Transverse colon (tissue), 4 donors: ENCODE results near the gene GNAQ.

ENCODE experiments used
- EP300 ChIP-seq: sonication (generic); formaldehyde crosslinking; IDR thresholded peaks from one replicate; pipeline ENCODE4 v1.6.1; 2017; ENCODE audit warnings: antibody characterized with exemption, low read depth
- POLR2A ChIP-seq: fragments of 450-650 bp; IDR thresholded peaks from one replicate; pipeline ENCODE4 v1.6.1; 2016; ENCODE audit warnings: antibody characterized with exemption, mild to moderate bottlenecking, moderate library complexity
- POLR2AphosphoS5 ChIP-seq, 3 donors: sonication (generic); formaldehyde crosslinking; IDR thresholded peaks; one replicate each; pipeline ENCODE4 v1.6.1; 2016; ENCODE audit warnings: antibody characterized with exemption in 3 of 3
- TF ChIP-seq, protein P1 (sequence below), 5 experiments: fragments of 200-600 bp in 3 of 5; fragments of 450-650 bp in 2 of 5; sonication (generic) in 3 of 5; IDR thresholded peaks; 1 replicate in 2 of 5; 2 replicates in 3 of 5; pipeline ENCODE4 v1.5.1; 2016 to 2017; ENCODE audit warnings: antibody characterized with exemption in 5 of 5, inconsistent platforms in 3 of 5, mild to moderate bottlenecking in 2 of 5, moderate library complexity in 1 of 5

DNA sequence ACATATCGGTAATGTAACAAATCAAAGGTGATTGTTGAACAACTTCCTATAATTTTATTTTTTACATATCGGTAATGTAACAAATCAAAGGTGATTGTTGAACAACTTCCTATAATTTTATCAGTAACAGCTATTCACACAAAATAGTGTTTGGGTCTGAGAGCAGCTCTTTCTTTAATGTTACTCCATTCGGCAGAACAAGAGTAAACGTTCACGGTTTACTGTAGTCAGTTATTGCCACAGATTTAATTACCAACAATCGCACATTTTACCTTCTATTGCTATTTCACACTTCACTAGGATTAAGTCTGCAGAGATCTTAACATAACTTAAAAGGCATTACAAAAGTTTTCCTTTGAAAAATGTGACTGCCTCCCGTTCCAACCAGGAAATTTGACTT lies 6.4 kb downstream of the GNAQ start:
- no peak for TF ChIP-seq EP300
- TF ChIP-seq POLR2AphosphoS5 (IDR thresholded peaks at IDR 0.05), result no peak
- TF ChIP-seq, protein P1, sequence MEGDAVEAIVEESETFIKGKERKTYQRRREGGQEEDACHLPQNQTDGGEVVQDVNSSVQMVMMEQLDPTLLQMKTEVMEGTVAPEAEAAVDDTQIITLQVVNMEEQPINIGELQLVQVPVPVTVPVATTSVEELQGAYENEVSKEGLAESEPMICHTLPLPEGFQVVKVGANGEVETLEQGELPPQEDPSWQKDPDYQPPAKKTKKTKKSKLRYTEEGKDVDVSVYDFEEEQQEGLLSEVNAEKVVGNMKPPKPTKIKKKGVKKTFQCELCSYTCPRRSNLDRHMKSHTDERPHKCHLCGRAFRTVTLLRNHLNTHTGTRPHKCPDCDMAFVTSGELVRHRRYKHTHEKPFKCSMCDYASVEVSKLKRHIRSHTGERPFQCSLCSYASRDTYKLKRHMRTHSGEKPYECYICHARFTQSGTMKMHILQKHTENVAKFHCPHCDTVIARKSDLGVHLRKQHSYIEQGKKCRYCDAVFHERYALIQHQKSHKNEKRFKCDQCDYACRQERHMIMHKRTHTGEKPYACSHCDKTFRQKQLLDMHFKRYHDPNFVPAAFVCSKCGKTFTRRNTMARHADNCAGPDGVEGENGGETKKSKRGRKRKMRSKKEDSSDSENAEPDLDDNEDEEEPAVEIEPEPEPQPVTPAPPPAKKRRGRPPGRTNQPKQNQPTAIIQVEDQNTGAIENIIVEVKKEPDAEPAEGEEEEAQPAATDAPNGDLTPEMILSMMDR (IDR thresholded peaks at IDR 0.05), result no peak
- TF ChIP-seq POLR2A, result no peak
